ENCODE results near the gene IRX4. TPM values are rescaled to one million over a fixed set of nuclear protein-coding genes. Genes with fewer than 3 reads are reported as not detected.
"Not testable (repeated sequence)": the region's sequence is repeated elsewhere in the genome, so short reads cannot be mapped to it uniquely, and the experiment has no call there.

Gene IRX4
- total and polyA plus RNA-seq, 2 experiments from 2014 or later, result 0.82 to 1.7 TPM

- peaks cover 56% of the 10 kb centered on the region for H3K27me3 Mint-ChIP-seq (ENCODE audit: insufficient read depth, low read depth, poor library complexity)
- H3K4me2 ChIP-seq; H3K4me1 ChIP-seq (ENCODE audit: insufficient read depth); H3K27ac Mint-ChIP-seq; H3K9me2 ChIP-seq (ENCODE audit: insufficient read depth); H3K4me3 ChIP-seq; H3K27ac ChIP-seq (ENCODE audit: low read depth); H2AFZ ChIP-seq; H3K79me2 ChIP-seq (replicated peaks; ENCODE audit: insufficient read depth); ATAC-seq; H3K36me3 Mint-ChIP-seq (ENCODE audit: low read depth); H4K20me1 ChIP-seq (replicated peaks; ENCODE audit: insufficient read depth); H3K36me3 ChIP-seq (ENCODE audit: insufficient read depth); H3K4me3 Mint-ChIP-seq; H3K9me3 Mint-ChIP-seq; DNase-seq (ENCODE audit: low spot score); H3F3A ChIP-seq (replicated peaks; ENCODE audit: low read depth): not testable (repeated sequence)
- peaks cover 41% of the 10 kb centered on the region for H3K4me1 Mint-ChIP-seq
- peaks cover 32% of the 10 kb centered on the region for H3K27me3 ChIP-seq (ENCODE audit: insufficient read depth)
These were observed 12.1 kb downstream of the IRX4 start for GRCh38 chr5:1870435-1871272.

- no peak overlapping the region for H3K4me2 ChIP-seq
- H3K4me1 ChIP-seq (ENCODE audit: insufficient read depth), result 0 out of 2 replicates have a peak, but pooled peaks cover 3% of the 10 kb centered on the region
- Mint-ChIP-seq H3K36me3 (ENCODE audit: low read depth) (no peaks in the 10 kb centered on the region; the same call in 2 of the 3 replicates), H3K9me3 (peaks cover 2% of the 10 kb centered on the region; the same call in 1 of the 3 replicates), H3K4me3 (no peak overlapping the region), H3K4me1 (peaks cover 30% of the 10 kb centered on the region), H3K27me3 (ENCODE audit: insufficient read depth, low read depth, poor library complexity) (peaks cover 41% of the 10 kb centered on the region), H3K27ac (no peak overlapping the region)
- H3F3A ChIP-seq (replicated peaks; ENCODE audit: low read depth), result peaks cover 5% of the 10 kb centered on the region; the same call in 1 of the 2 replicates
- H3K36me3 ChIP-seq (ENCODE audit: insufficient read depth), result no peaks in the 10 kb centered on the region
- ATAC-seq, result no peak
- no peak overlapping the region for H3K27ac ChIP-seq (ENCODE audit: low read depth)
- no peak for DNase-seq (ENCODE audit: low spot score)
- H4K20me1 ChIP-seq (replicated peaks; ENCODE audit: insufficient read depth), result no peaks in the 10 kb centered on the region
- no peaks in the 10 kb centered on the region for H3K9me2 ChIP-seq (ENCODE audit: insufficient read depth)
- H3K27me3 ChIP-seq (ENCODE audit: insufficient read depth), result peaks cover 15% of the 10 kb centered on the region
- H3K4me3 ChIP-seq, result no peak overlapping the region
- H3K79me2 ChIP-seq (replicated peaks; ENCODE audit: insufficient read depth), result no peaks in the 10 kb centered on the region
- H2AFZ ChIP-seq, result no peak overlapping the region
- TF ChIP-seq ETS1 (IDR thresholded peaks at IDR 0.05) (no peak), ZNF462 (CRISPR knock-in tag; IDR thresholded peaks at IDR 0.05) (no peak), REST (IDR thresholded peaks at IDR 0.05; ENCODE audit: unreplicated experiment) (no peak), POLR2AphosphoS5 (IDR thresholded peaks at IDR 0.05; ENCODE audit: low read depth) (no peak), ZNF114 (CRISPR knock-in tag; IDR thresholded peaks at IDR 0.05) (no peak), ZNF331 (CRISPR knock-in tag; IDR thresholded peaks at IDR 0.05; ENCODE audit: low read depth) (no peak), CREB1 (CRISPR knock-in tag; IDR thresholded peaks at IDR 0.05; ENCODE audit: low read depth) (no peak), EZH2 (IDR thresholded peaks at IDR 0.05; ENCODE audit: low read depth, unreplicated experiment) (no peak), JUNB (IDR thresholded peaks at IDR 0.05; ENCODE audit: unreplicated experiment) (no peak), STAT1 (IDR thresholded peaks at IDR 0.05; ENCODE audit: unreplicated experiment) (no peak)
These were observed 13.7 kb downstream of the IRX4 start for GRCh38 chr5:1868886-1869475.

Measured in GM23338 (cell line).